ENCODE results near the gene RTN3.
"Not testable (repeated sequence)": the region's sequence is repeated elsewhere in the genome, so short reads cannot be mapped to it uniquely, and the experiment has no call there.

Gene RTN3

DNA sequence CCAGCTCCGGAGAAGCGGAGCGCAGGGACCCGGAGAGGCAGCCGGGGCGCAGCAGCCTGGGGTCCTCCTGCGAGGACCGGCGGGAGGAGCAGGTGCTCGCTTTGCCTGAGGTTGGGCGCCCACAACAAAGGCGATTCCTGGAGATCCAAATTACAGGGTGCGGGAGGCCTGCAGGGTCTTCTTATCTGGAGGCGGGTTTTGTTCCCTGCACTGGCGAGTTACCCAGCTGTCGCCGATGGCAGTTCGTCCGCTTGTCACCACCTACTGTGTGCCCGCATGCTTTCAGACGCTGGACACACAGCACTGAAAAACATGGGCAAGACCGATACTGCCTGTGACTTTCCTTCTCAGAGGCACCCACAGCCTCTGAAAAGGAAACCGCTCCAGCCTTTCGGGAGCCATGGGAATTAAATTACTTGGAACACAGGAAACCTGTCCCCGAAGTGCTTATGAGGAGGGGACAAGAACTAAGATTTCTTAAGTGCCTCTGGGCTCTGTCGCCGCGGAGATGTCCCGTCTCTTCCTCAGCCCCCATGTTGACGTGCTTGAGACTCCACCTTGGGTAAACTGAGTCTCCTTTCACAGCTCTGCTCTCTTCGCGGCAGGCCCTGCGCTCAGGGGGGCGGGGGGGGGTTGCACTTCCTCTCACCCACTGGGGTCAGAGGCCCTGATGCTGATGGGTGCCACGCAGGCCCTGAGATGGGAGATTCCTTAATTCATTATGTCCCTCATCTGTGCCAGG lies 88.6 kb downstream of the RTN3 start:
- ChIA-PET POLR2A (no interaction called here), CTCF (interaction anchor here (0.7 to 3.6 kb wide), 7 partner anchors 9 to 381 kb away, joined by 3 to 27 read pairs (median 5); partner anchors contain the start of genes MARK2 and SPINDOC)
- TF ChIP-seq, protein P1, sequence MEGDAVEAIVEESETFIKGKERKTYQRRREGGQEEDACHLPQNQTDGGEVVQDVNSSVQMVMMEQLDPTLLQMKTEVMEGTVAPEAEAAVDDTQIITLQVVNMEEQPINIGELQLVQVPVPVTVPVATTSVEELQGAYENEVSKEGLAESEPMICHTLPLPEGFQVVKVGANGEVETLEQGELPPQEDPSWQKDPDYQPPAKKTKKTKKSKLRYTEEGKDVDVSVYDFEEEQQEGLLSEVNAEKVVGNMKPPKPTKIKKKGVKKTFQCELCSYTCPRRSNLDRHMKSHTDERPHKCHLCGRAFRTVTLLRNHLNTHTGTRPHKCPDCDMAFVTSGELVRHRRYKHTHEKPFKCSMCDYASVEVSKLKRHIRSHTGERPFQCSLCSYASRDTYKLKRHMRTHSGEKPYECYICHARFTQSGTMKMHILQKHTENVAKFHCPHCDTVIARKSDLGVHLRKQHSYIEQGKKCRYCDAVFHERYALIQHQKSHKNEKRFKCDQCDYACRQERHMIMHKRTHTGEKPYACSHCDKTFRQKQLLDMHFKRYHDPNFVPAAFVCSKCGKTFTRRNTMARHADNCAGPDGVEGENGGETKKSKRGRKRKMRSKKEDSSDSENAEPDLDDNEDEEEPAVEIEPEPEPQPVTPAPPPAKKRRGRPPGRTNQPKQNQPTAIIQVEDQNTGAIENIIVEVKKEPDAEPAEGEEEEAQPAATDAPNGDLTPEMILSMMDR (IDR thresholded peaks at IDR 0.05; ENCODE audit: control extremely low read depth, extremely low read depth, low read depth, missing control alignments) = no peak

DNA sequence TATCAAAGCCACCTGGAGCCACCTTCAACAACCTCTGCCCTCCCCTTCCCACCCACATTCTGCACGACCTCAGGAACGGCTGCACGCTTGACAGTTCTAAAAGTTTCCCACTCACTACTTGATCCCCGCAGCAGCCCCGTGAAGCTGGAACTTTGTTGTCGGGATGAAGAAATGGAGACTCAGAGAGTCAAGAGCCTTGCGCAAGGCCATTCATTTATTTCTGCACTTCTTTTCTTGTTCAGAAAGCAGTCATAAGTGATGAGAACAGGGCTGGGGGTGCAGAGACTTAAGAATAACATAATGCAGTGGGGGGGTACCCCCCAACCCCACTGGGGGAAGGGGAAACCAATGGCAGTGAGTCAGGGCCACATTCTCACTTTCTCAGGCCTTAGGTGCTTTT lies 89.5 kb downstream of the RTN3 start:
- TF ChIP-seq, protein P1 (IDR thresholded peaks at IDR 0.05; ENCODE audit: control extremely low read depth, extremely low read depth, low read depth, missing control alignments) = no peak
- CTCF ChIA-PET = interaction anchor here (3.6 kb wide), 1 partner anchor 380 kb away, joined by 27 read pairs; no protein-coding TSS in a partner anchor
- POLR2A ChIA-PET = no interaction called here
- DNase-seq (ENCODE audit: extremely low spot score) = no peak

More for the DNA sequence above, 88.6 kb downstream of the RTN3 start:
- DNase-seq (ENCODE audit: extremely low spot score) = no peak

GRCh38 chr11:63771741-63772318 lies 90.5 kb downstream of the RTN3 start:
- POLR2A ChIA-PET; DNase-seq (ENCODE audit: extremely low spot score); CTCF ChIA-PET: not testable (repeated sequence)

DNA sequence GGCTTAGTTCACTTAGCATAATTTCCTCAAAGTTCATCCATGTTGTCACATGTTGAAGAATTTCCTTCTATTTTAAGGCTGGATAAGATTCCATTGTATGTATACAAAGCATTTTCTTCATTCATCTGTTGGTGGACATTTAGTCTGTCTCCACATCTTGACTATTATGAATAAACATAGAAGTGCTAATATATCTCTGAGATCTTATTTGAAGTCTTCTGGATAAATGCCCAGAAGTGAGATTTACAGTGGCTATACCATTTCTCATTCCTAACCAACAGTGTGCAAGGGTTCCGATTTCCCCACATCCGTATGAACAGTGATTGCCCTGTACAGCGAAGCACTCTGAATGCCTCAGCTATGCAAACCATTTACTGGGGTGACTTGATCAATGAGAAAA lies 93.9 kb downstream of the RTN3 start:
- CTCF ChIA-PET = no interaction called here
- POLR2A ChIA-PET = no interaction called here
- TF ChIP-seq, protein P1 (IDR thresholded peaks at IDR 0.05; ENCODE audit: control extremely low read depth, extremely low read depth, low read depth, missing control alignments) = no peak
- DNase-seq (ENCODE audit: extremely low spot score) = no peak

- no peak for DNase-seq (ENCODE audit: extremely low spot score)
- ChIA-PET CTCF (interaction anchor here (0.9 to 2.2 kb wide), 3 partner anchors 11 to 176 kb away, joined by 3 to 15 read pairs (median 5); partner anchors contain the start of gene ZFTA), POLR2A (no interaction called here)
- TF ChIP-seq, protein P1 (IDR thresholded peaks at IDR 0.05; ENCODE audit: control extremely low read depth, extremely low read depth, low read depth, missing control alignments) = no peak
Observed at GRCh38 chr11:63779039-63779438, 97.7 kb downstream of the RTN3 start.

GRCh38 chr11:63782749-63783148 lies 101.4 kb downstream of the RTN3 start:
- ChIA-PET CTCF (no interaction called here), POLR2A (no interaction called here)
- no peak for DNase-seq (ENCODE audit: extremely low spot score)
- TF ChIP-seq, protein P1 (IDR thresholded peaks at IDR 0.05; ENCODE audit: control extremely low read depth, extremely low read depth, low read depth, missing control alignments) = no peak

GRCh38 chr11:63783925-63784592 lies 102.8 kb downstream of the RTN3 start:
- TF ChIP-seq, protein P1 (IDR thresholded peaks at IDR 0.05; ENCODE audit: control extremely low read depth, extremely low read depth, low read depth, missing control alignments) = no peak
- DNase-seq (ENCODE audit: extremely low spot score) = no peak
- CTCF ChIA-PET = no interaction called here
- POLR2A ChIA-PET = interaction anchor here (0.6 kb wide), 1 partner anchor 25 kb away, joined by 4 read pairs; no protein-coding TSS in a partner anchor

Measured in GM10248 (cell line).